Fibroblast of lung (primary cell): ENCODE results near the gene ADAMTS9.

Experiments used
- CTCF ChIP-seq, 2 donors: IDR thresholded peaks in 1 of 2; conservative IDR thresholded peaks in 1 of 2; 1 replicate in 1 of 2; 2 replicates in 1 of 2; pipeline ENCODE4 v1.5.1; 2011 to 2012; ENCODE audit warnings: low read length in 2 of 2, control low read depth in 1 of 2, inconsistent platforms in 1 of 2, low read depth in 1 of 2, mild to moderate bottlenecking in 1 of 2
- EZH2 ChIP-seq: IDR thresholded peaks from 2 replicates; pipeline ENCODE4 v1.5.1; 2012; ENCODE audit warnings: low read length, control low read depth, mild to moderate bottlenecking; ENCODE audit errors: missing control alignments

DNA sequence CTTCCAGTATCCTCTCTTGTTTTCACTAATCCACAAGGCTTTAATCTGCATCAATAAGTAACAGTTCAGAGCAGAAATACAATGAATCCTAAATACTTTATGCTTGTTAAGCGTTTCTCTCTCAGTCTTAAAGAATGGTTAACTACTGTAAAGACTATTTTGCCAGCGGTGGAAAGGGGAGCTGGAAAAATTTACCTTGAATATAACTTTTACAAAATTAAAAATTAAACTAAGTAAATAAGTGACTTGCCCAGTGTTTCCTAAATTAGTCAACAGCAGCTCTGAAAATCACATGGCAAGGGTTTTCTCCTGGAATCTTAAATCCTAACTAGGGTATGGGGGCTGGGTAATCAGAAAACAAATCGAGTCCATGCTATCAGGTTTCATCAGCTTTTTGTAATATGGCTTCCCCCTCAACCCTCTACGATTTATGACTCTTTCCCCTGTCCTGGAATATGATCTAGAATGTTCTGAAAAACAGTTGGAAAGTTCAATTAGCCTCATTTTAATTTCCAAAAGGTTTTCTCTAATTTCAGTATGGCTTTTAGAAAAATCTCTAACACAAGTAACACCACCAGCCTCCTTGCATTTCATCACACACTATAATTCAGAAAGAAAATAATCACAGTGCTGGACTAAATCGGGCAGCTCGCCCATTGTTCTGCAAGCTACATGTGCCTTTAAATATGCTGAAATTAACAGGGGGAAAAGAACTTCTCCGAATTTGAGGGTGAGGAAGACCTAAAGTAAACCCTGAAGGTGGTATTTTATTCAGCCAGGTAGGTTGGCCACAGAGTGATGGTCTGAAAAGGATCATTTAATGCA lies 133.5 kb downstream of the ADAMTS9 start:
- TF ChIP-seq CTCF (conservative IDR thresholded peaks at IDR 0.05 in 1 of 2, IDR thresholded peaks at IDR 0.05 in 1 of 2; ENCODE audit: low read depth in 1 of 2, low read length in 2 of 2), result no peak
- no peak for TF ChIP-seq EZH2
